ENCODE measurements around the gene PRXL2A.
A peak's percentile ranks its signal among the peaks of the same experiment; 100 is the strongest.

Gene PRXL2A

DNA sequence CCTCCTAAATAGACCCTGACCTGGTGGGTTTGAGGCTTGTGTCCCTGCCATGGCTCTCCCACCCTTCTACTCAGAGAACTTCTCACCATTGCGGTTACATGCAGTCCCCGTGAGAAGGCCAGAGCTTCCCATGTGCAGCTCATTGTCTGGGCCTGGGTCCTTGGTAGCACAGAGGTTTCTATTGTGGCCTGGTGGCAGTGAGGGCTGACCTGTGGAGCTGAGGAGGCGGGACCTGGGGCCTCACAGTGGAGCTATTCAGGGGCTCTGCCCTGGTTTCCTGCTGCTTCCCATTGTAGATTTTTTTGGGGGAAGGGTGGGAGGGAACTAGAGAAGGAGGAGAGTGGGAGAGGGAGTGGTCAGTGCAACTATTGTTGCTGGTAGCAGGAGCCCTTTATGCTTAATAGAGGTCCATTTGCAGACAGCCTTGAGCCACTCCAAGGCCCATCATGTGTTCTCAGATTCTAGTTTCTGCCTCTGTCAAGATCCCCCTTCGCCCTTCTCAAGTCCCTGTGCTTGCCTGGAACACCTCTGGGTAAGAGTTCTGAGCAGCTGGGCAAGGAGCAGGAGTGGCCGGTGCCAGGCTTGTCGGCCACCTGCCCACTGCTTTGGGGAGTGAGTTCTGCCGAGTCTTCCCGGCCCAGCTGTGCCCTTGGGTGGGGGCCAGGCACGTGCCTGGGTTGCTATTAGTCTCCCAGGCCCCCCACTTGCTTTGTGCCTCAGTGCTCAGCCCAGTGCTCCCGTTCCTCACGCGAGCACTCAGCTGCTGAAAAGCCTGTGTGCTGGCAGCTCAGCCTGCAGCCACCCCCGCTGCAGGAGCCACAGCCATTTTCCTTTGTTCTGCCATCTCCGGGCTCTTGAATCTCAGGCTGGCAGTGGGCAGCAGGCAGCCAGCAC lies 56.5 kb downstream of the PRXL2A start:
- Histone ChIP-seq H3K4me3 (ENCODE audit: low read length) (peak overlapping the region; percentile 15), H3K27me3 (replicated peaks; ENCODE audit: control insufficient read depth, insufficient read depth, low read length) (no peaks in the 10 kb centered on the region), H3K4me1 (ENCODE audit: control insufficient read depth, insufficient read depth, low read length) (peaks cover 95% of the 10 kb centered on the region), H3K9ac (ENCODE audit: low read length) (peak overlapping the region; percentile 81), H3K36me3 (ENCODE audit: control insufficient read depth, insufficient read depth, low read length, severe bottlenecking) (peaks cover 22% of the 10 kb centered on the region), H3K9me3 (ENCODE audit: control insufficient read depth, low read length) (no peaks in the 10 kb centered on the region)
- DNase-seq (ENCODE audit: low read depth), result no peak

DNA sequence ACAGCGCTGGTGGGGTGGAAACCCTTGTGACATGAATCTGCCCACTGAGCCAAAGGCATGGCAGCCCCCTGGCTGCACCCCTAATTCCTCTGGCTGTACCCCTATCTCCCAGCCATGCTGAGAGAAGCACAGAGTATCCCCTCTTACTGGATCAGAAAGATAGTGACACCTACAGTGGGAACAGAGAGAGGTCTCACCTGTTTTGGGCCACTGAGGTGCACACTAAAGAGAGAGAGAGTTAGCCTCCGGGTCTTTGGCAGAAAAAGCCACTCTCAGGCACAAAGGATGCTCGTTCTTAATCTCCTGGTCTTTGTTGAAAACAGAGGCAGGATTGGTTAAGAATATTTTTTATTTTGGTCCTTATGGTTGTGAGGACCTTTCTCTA lies 57.1 kb downstream of the PRXL2A start:
- Histone ChIP-seq H3K4me3 (ENCODE audit: low read length) (peak overlapping the region; percentile 15), H3K36me3 (ENCODE audit: control insufficient read depth, insufficient read depth, low read length, severe bottlenecking) (peaks cover 28% of the 10 kb centered on the region), H3K9ac (ENCODE audit: low read length) (peak overlapping the region; percentile 81), H3K9me3 (ENCODE audit: control insufficient read depth, low read length) (no peaks in the 10 kb centered on the region), H3K4me1 (ENCODE audit: control insufficient read depth, insufficient read depth, low read length) (peaks cover 89% of the 10 kb centered on the region), H3K27me3 (replicated peaks; ENCODE audit: control insufficient read depth, insufficient read depth, low read length) (no peaks in the 10 kb centered on the region)
- DNase-seq (ENCODE audit: low read depth), result no peak

DNA sequence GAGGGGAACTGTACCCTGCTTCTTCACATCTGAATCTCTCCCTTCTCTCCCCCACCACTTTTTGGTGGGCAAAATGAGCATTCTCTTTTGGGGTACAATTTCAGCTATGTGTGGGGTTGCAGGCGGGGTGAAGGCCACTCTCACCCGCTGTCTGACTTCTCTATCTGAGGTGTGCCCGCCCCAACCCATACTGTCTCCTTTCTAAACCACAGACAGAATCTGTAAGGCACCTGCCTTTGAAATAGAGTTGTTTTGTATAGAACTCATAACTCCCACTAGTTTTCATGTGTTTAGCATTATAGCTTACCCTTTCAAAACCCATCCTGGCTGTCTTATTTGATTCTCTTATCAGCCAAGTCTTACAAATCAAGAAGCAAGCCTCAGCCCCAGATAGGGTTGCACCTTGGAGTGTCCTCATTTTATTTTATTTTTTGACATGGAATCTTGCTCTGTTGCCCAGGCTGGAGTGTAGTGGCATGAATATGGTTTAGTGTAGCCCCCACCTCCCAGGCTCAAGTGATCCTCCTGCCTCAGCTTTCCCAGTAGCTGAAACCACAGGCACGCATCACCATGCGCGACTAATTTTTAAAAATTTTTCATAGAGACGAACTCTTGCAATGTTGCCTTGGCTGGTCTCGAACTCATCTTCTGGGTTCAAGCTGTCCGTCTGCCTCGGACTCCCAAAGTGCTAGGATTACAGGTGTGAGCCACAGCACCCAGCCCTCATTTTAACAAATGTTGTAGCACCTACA lies 57.7 kb downstream of the PRXL2A start:
- peaks cover 34% of the 10 kb centered on the region for H3K36me3 ChIP-seq (ENCODE audit: control insufficient read depth, insufficient read depth, low read length, severe bottlenecking)
- H3K4me3 ChIP-seq (ENCODE audit: low read length), result no peak overlapping the region
- H3K4me1 ChIP-seq (ENCODE audit: control insufficient read depth, insufficient read depth, low read length), result peaks cover 89% of the 10 kb centered on the region
- no peak for DNase-seq (ENCODE audit: low read depth)
- H3K9ac ChIP-seq (ENCODE audit: low read length), result peak overlapping the region; percentile 81
- no peaks in the 10 kb centered on the region for H3K9me3 ChIP-seq (ENCODE audit: control insufficient read depth, low read length)
- no peaks in the 10 kb centered on the region for H3K27me3 ChIP-seq (replicated peaks; ENCODE audit: control insufficient read depth, insufficient read depth, low read length)

DNA sequence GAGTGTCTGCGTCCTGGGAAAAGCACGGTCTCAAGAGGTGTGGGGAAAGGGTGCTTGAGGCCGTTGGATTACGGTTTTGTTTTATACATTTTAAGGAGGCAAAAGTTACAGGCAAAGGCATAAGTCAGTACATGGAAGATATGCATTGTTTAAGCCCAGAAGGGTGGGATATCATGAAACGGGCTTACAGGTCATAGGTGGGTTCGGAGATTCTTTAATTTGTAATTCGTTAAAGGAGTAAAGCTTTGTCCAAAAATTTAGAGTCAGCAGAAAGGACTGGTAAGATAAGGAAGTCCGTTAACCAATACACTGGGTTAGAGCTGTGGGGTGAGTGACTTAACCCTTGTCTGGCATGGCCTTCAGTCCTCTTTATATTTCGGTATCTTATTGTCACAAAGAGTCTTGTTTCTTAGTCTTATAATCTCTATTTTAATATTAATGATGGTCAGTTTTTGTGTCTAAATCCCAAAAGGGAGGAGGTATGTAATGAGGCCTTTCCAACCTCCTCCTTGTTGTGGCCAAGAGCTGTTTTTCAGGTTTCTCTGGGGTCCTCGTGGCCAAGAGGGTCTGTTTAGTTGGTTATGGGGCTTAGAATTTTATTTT lies 58.5 kb downstream of the PRXL2A start:
- Histone ChIP-seq H3K36me3 (ENCODE audit: control insufficient read depth, insufficient read depth, low read length, severe bottlenecking) (peaks cover 40% of the 10 kb centered on the region), H3K9me3 (ENCODE audit: control insufficient read depth, low read length) (no peaks in the 10 kb centered on the region), H3K4me1 (ENCODE audit: control insufficient read depth, insufficient read depth, low read length) (peaks cover 89% of the 10 kb centered on the region), H3K4me3 (ENCODE audit: low read length) (no peak overlapping the region), H3K27me3 (replicated peaks; ENCODE audit: control insufficient read depth, insufficient read depth, low read length) (no peaks in the 10 kb centered on the region), H3K9ac (ENCODE audit: low read length) (no peak overlapping the region)
- DNase-seq (ENCODE audit: low read depth), result no peak

DNA sequence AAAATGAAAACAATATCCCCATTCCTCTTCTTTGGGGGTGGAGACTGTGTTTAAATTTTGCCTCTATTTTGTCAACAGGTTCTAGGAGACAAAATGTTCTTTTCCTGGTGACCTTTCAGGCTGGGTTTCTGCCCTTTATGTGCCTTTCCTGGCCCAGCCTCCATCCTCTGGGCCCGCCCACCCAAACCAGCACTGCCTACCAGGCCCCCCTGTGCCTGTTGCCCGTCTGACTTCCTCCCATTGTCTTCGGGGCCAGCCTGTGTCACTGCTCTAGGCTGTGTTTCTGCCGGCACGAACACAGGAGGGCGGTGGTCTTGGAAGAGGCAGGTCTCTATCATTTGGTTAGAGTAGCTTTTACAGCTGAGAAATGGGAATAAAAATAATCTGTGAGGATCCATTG lies 59.7 kb downstream of the PRXL2A start:
- no peak for DNase-seq (ENCODE audit: low read depth)
- Histone ChIP-seq H3K4me3 (ENCODE audit: low read length) (no peak overlapping the region), H3K9ac (ENCODE audit: low read length) (no peak overlapping the region), H3K4me1 (ENCODE audit: control insufficient read depth, insufficient read depth, low read length) (peaks cover 90% of the 10 kb centered on the region), H3K27me3 (replicated peaks; ENCODE audit: control insufficient read depth, insufficient read depth, low read length) (no peaks in the 10 kb centered on the region), H3K9me3 (ENCODE audit: control insufficient read depth, low read length) (no peaks in the 10 kb centered on the region), H3K36me3 (ENCODE audit: control insufficient read depth, insufficient read depth, low read length, severe bottlenecking) (peaks cover 40% of the 10 kb centered on the region)

DNA sequence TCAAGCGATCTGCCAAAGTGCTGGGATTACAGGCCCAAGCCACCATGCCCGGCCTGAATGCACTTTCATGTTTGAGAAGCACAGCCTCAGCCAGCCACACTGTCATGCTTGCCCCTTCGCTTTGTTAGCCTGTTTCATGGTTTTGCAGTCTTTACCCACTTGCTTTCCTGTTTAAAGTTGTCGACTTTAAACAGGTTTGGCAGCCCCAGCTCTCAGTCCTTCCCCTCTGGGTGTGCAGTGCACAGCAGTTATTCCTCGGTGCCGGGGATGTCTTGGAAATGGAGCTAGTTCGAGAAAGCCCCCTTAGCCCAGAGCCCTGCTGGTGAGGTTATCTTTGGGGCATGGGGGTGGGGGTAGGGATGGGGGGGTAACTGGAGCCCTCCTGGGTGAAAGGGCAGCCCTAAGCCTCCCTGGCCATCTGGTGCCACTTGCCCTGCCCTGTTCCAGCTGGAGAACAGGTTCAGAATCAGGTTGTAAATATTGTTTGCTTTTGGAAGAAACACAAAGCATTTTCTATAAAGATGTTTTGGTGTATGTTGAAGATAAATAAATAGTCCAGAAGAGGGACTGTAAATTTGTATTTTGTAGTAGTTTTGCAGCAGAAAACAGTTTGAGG lies 60.6 kb downstream of the PRXL2A start:
- H3K36me3 ChIP-seq (ENCODE audit: control insufficient read depth, insufficient read depth, low read length, severe bottlenecking), result peaks cover 36% of the 10 kb centered on the region
- peak overlapping the region; percentile 40 for H3K9ac ChIP-seq (ENCODE audit: low read length)
- no peaks in the 10 kb centered on the region for H3K27me3 ChIP-seq (replicated peaks; ENCODE audit: control insufficient read depth, insufficient read depth, low read length)
- H3K4me1 ChIP-seq (ENCODE audit: control insufficient read depth, insufficient read depth, low read length), result peaks cover 90% of the 10 kb centered on the region
- no peak for DNase-seq (ENCODE audit: low read depth)
- H3K4me3 ChIP-seq (ENCODE audit: low read length), result no peak overlapping the region
- H3K9me3 ChIP-seq (ENCODE audit: control insufficient read depth, low read length), result no peaks in the 10 kb centered on the region

DNA sequence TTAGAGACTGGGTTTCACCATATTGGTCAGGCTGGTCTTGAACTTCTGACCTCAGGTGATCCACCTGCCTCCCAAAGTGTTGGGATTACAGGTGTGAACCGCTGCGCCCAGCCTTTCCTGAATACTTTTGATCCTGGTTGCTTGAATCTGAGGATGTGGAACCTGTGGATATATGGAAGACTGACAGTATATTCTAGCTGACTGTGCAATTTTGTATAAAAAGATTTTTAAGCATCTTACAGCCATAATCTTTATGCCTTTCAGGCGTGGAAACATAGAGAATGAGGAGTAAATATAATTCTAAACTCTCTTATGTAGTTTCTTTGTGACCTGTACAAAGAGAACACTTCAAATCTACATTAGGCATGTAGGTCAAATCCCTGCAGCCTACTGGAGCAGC lies 61.9 kb downstream of the PRXL2A start:
- peaks cover 90% of the 10 kb centered on the region for H3K4me1 ChIP-seq (ENCODE audit: control insufficient read depth, insufficient read depth, low read length)
- H3K9me3 ChIP-seq (ENCODE audit: control insufficient read depth, low read length), result no peaks in the 10 kb centered on the region
- no peak for DNase-seq (ENCODE audit: low read depth)
- H3K36me3 ChIP-seq (ENCODE audit: control insufficient read depth, insufficient read depth, low read length, severe bottlenecking), result peaks cover 35% of the 10 kb centered on the region
- no peak overlapping the region for H3K9ac ChIP-seq (ENCODE audit: low read length)
- no peak overlapping the region for H3K4me3 ChIP-seq (ENCODE audit: low read length)
- no peaks in the 10 kb centered on the region for H3K27me3 ChIP-seq (replicated peaks; ENCODE audit: control insufficient read depth, insufficient read depth, low read length)

DNA sequence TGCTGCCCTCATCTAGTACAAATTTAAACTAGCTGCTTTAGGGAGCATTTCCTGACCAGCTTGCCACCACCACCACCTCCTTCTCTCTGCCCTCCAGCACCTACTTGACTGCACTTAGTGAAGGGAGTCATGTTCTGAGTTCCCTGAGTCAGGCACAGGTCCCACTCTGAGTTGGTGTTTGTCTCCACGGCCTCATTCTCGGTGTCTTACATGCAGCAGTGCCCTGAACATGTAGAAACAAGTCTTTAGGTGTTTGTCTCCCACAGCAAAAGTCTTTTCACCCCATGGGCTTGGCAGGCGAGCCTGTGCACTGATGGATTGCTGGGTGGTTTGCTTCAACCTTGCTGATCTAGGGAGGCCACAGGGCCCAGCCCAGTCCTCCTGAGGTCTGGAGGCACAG lies 62.6 kb downstream of the PRXL2A start:
- Histone ChIP-seq H3K4me1 (ENCODE audit: control insufficient read depth, insufficient read depth, low read length) (peaks cover 89% of the 10 kb centered on the region), H3K27me3 (replicated peaks; ENCODE audit: control insufficient read depth, insufficient read depth, low read length) (no peaks in the 10 kb centered on the region), H3K36me3 (ENCODE audit: control insufficient read depth, insufficient read depth, low read length, severe bottlenecking) (peaks cover 35% of the 10 kb centered on the region), H3K9me3 (ENCODE audit: control insufficient read depth, low read length) (no peaks in the 10 kb centered on the region), H3K4me3 (ENCODE audit: low read length) (no peak overlapping the region), H3K9ac (ENCODE audit: low read length) (no peak overlapping the region)
- DNase-seq (ENCODE audit: low read depth), result no peak

DNA sequence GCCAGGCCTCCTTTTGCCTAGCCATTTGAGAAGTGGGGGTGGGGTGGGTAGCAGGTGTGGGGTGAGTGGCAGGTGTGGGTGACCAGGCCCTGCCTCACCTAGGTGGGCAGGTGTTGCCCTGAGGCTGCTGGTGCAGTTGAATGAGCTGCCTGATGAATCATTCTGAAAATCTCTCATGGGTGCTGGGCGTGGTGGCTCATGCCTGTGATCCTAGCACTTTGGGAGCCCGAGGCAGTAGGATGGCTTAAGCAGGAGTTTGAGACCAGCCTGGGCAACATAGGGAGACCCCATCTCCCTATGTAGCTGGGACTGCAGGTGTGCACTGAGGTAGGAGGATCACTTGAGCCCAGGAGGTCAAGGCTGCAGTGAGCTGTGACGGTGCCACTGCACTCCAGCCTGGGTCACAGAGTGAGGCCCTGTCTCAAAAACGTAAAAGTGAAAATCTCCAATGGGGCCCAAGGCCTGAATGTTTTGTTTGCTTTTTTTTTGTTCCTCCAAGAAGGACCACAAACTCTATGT lies 63.4 kb downstream of the PRXL2A start:
- peaks cover 88% of the 10 kb centered on the region for H3K4me1 ChIP-seq (ENCODE audit: control insufficient read depth, insufficient read depth, low read length)
- DNase-seq (ENCODE audit: low read depth), result no peak
- peaks cover 35% of the 10 kb centered on the region for H3K36me3 ChIP-seq (ENCODE audit: control insufficient read depth, insufficient read depth, low read length, severe bottlenecking)
- no peaks in the 10 kb centered on the region for H3K9me3 ChIP-seq (ENCODE audit: control insufficient read depth, low read length)
- H3K27me3 ChIP-seq (replicated peaks; ENCODE audit: control insufficient read depth, insufficient read depth, low read length), result no peaks in the 10 kb centered on the region
- H3K9ac ChIP-seq (ENCODE audit: low read length), result peak overlapping the region; percentile 47
- H3K4me3 ChIP-seq (ENCODE audit: low read length), result peak overlapping the region; percentile 40

DNA sequence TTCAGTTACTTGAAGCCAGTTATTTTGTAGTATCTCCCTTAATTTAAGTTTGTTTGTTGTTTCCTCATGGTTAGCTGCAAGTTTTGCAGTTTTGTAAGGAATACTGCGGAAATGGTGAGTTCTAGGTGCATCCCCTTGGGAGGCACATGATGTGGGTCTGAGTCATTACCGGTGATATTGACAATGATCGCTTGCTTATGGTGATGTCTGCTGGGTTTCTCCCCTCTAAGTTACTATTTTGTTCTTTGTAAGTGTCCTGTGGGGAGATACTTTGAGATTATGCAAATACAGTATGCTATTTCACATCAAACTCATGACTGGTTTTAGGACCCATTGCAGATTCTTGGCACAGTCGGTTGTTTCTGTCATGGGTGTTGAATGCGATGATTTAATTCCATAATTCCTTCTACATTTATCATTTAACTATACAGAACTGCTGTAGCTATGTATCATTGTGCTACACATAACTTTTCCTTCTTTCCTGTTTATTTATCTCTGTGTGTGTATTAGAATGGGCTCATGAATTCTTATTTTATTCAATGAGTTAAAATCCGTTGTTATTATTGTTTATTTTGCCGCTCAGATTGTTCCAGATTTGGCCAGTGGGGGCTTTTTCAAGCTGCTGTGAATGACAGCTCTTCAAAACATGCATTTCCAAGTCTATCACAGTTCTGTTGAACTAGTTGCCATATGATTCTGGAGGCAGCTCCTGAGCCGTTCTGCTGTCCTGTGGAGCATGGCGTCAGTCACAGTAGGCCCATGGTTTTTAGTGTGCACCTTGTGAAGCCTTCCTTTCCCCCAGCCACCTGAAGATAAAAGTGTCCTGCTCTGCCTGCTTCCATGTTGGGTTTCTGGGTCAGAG lies 64.1 kb downstream of the PRXL2A start:
- H3K4me1 ChIP-seq (ENCODE audit: control insufficient read depth, insufficient read depth, low read length), result peaks cover 88% of the 10 kb centered on the region

More for the DNA sequence above, 64.1 kb downstream of the PRXL2A start:
- Histone ChIP-seq H3K27me3 (replicated peaks; ENCODE audit: control insufficient read depth, insufficient read depth, low read length) (no peaks in the 10 kb centered on the region), H3K9ac (ENCODE audit: low read length) (peak overlapping the region; percentile 71), H3K4me3 (ENCODE audit: low read length) (peak overlapping the region; percentile 40), H3K9me3 (ENCODE audit: control insufficient read depth, low read length) (peaks cover under 1% of the 10 kb centered on the region), H3K36me3 (ENCODE audit: control insufficient read depth, insufficient read depth, low read length, severe bottlenecking) (peaks cover 35% of the 10 kb centered on the region)
- DNase-seq (ENCODE audit: low read depth), result peak; percentile 90
